PC-3 (cell line): ENCODE results near the gene CNTNAP2. TPM values are rescaled to one million over a fixed set of nuclear protein-coding genes. Genes with fewer than 3 reads are reported as not detected.
A peak's percentile ranks its signal among the peaks of the same experiment; 100 is the strongest.

Experiments
- ATAC-seq: fragments of 200-7000 bp; cut with Tn5 transposase; 2 replicates; pipeline ENCODE4 v1.9.1; 2020; ENCODE audit warnings: mild to moderate bottlenecking, moderate library complexity
- BruUV-seq: library from RNA; stranded (reverse); fragments of 400-500 nt; replicated peaks from 2 replicates; lab custom pipeline; 2021; lab: Mats Ljungman, UMichigan
- CTCF ChIA-PET: fragments of 300-600 bp; sonication (Branson Sonifier 250); formaldehyde crosslinking; loops from one replicate; lab custom pipeline; 2022; ENCODE audit warnings: antibody characterized with exemption; lab: Charles Lee
- POLR2A ChIA-PET: fragments of 300-600 bp; sonication (Branson Sonifier 250); formaldehyde crosslinking; loops from one replicate; lab custom pipeline; 2022; ENCODE audit warnings: antibody characterized with exemption; ENCODE audit not compliant: unreplicated experiment; lab: Charles Lee
- DNase-seq: peaks from one replicate; pipeline ENCODE4 v3.0.0-alpha.2; 2015
- H2AFZ ChIP-seq: fragments of 300-600 bp; sonication (generic); 2 replicates; pipeline ENCODE4 v1.6.0; 2016; ENCODE audit warnings: antibody characterized with exemption, low read length
- H3F3A ChIP-seq: fragments of 300-600 bp; sonication (generic); one replicate; pipeline ENCODE4 v1.6.0; 2017; ENCODE audit warnings: antibody characterized with exemption, low read length, control low read depth, mild to moderate bottlenecking; ENCODE audit not compliant: unreplicated experiment
- H3K27ac ChIP-seq: fragments of 300-600 bp; sonication (generic); 2 replicates; pipeline ENCODE4 v1.5.1; 2016; ENCODE audit warnings: mild to moderate bottlenecking, low read length
- H3K27me3 ChIP-seq: fragments of 300-600 bp; sonication (generic); 2 replicates; pipeline ENCODE4 v1.6.1; 2016; ENCODE audit warnings: low read length, mixed read lengths
- H3K36me3 ChIP-seq: fragments of 300-600 bp; sonication (generic); 2 replicates; pipeline ENCODE4 v1.6.1; 2016; ENCODE audit warnings: low read depth, mixed run types, low read length, mixed read lengths
- H3K4me1 ChIP-seq: fragments of 300-600 bp; sonication (generic); 2 replicates; pipeline ENCODE4 v1.5.1; 2016; ENCODE audit warnings: low read length; ENCODE audit not compliant: insufficient read depth
- H3K4me2 ChIP-seq: fragments of 300-600 bp; sonication (generic); 2 replicates; pipeline ENCODE4 v1.6.0; 2016; ENCODE audit warnings: low read length
- H3K4me3 ChIP-seq: fragments of 300-600 bp; sonication (generic); 2 replicates; pipeline ENCODE4 v1.5.1; 2016; ENCODE audit warnings: mild to moderate bottlenecking, low read length, mixed read lengths
- H3K79me2 ChIP-seq: fragments of 300-600 bp; sonication (generic); 2 replicates; pipeline ENCODE4 v1.6.1; 2017; ENCODE audit warnings: low read length, mixed read lengths
- H3K9ac ChIP-seq: fragments of 300-600 bp; sonication (generic); 2 replicates; pipeline ENCODE4 v1.6.0; 2016; ENCODE audit warnings: mild to moderate bottlenecking, low read length
- H3K9me2 ChIP-seq: fragments of 300-600 bp; sonication (generic); replicated peaks from 2 replicates; pipeline ENCODE4 v1.6.1; 2016; ENCODE audit warnings: mixed run types, low read length, mixed read lengths
- H3K9me3 ChIP-seq: fragments of 300-600 bp; sonication (generic); 2 replicates; pipeline ENCODE4 v1.6.1; 2016; ENCODE audit warnings: low read length, mixed read lengths
- H4K20me1 ChIP-seq: fragments of 300-600 bp; sonication (generic); 2 replicates; pipeline ENCODE4 v1.6.1; 2016; ENCODE audit warnings: low read length, mixed read lengths
- EZH2 ChIP-seq: fragments of 300-600 bp; sonication (generic); IDR thresholded peaks from one replicate; pipeline ENCODE4 v1.6.1; 2017; ENCODE audit warnings: antibody characterized with exemption, mild to moderate bottlenecking, low read length; ENCODE audit not compliant: unreplicated experiment
- EZH2phosphoT487 ChIP-seq: fragments of 300-600 bp; sonication (generic); IDR thresholded peaks from 2 replicates; pipeline ENCODE4 v1.6.1; 2018; ENCODE audit warnings: mild to moderate bottlenecking, antibody characterized with exemption, low read length, borderline replicate concordance
- intact Hi-C: fragments of 100-400 bp; cut with micrococcal nuclease; formaldehyde crosslinking; loops from 2 replicates; pipeline ENCODE4 v1.9.0; 2023
- total RNA-seq: library from RNA; depleted of rRNA; stranded (reverse); fragments of >200 nt; gene quantifications from 2 replicates; pipeline ENCODE4 v1.2.3, GENCODE V29; 2014
- TF ChIP-seq, protein P1 (sequence below): fragments of 300-600 bp; sonication (generic); conservative IDR thresholded peaks from 2 replicates; pipeline ENCODE4 v1.5.1; 2017; ENCODE audit warnings: antibody characterized with exemption, low read depth, mild to moderate bottlenecking, low read length

The CNTNAP2 gene
- total RNA-seq, 1 experiment from 2014 or later, result 1.5 TPM

DNA sequence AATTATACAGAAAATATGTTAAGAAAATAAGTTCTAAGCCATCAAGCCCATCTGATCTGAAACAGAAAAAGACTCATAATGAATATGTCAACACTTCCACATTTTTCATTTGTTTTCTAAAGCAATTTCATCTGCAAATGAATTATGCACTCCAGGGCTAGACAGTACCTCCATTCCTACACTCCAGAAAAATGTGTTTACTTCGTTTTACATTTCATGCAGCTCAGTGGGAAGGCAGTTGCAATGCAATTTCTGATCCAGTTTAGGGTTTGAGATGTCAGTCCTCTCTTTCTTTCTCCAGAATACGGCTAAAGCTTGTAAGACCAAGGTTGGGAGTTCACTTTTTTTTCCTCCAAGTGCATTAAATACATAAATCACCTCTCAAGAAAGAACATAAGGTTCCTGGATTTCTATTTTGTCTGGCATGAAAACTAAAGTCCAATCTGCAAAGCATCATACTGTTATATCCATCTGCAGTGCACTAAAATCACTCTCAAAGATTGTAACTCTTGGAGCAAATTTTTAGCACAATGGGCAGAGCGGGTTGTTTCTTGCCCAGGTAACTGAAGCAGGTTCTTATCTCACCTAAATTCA is 2125.2 kb downstream of the CNTNAP2 start:
- Histone ChIP-seq H3K36me3 (no peaks in the 10 kb centered on the region), H3F3A (no peaks in the 10 kb centered on the region), H3K4me1 (peaks cover 6% of the 10 kb centered on the region; the same call in 1 of the 2 replicates), H3K4me3 (0 out of 2 replicates have a peak overlapping the region, but pooled peaks have one; percentile 64), H3K27me3 (peaks cover 16% of the 10 kb centered on the region; the same call in 1 of the 2 replicates), H4K20me1 (no peaks in the 10 kb centered on the region), H2AFZ (peak overlapping the region; percentile 77), H3K9ac (no peak overlapping the region), H3K9me2 (no peaks in the 10 kb centered on the region), H3K27ac (no peak overlapping the region), H3K4me2 (peak overlapping the region; percentile 86; the same call in 1 of the 2 replicates), H3K9me3 (no peaks in the 10 kb centered on the region), H3K79me2 (no peaks in the 10 kb centered on the region)
- DNase-seq (no peak), ATAC-seq (no peak)
- no TSS peak for BruUV-seq
- TF ChIP-seq EZH2, result no peak
- TF ChIP-seq, protein P1, sequence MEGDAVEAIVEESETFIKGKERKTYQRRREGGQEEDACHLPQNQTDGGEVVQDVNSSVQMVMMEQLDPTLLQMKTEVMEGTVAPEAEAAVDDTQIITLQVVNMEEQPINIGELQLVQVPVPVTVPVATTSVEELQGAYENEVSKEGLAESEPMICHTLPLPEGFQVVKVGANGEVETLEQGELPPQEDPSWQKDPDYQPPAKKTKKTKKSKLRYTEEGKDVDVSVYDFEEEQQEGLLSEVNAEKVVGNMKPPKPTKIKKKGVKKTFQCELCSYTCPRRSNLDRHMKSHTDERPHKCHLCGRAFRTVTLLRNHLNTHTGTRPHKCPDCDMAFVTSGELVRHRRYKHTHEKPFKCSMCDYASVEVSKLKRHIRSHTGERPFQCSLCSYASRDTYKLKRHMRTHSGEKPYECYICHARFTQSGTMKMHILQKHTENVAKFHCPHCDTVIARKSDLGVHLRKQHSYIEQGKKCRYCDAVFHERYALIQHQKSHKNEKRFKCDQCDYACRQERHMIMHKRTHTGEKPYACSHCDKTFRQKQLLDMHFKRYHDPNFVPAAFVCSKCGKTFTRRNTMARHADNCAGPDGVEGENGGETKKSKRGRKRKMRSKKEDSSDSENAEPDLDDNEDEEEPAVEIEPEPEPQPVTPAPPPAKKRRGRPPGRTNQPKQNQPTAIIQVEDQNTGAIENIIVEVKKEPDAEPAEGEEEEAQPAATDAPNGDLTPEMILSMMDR, result no peak
- TF ChIP-seq EZH2phosphoT487, result no peak
- CTCF ChIA-PET, result interaction anchor here (1.2 to 1.3 kb wide), 3 partner anchors 21 to 244 kb away, joined by 4 read pairs; no protein-coding TSS in a partner anchor
- POLR2A ChIA-PET, result no interaction called here
- intact Hi-C loops, result no loop called here

GRCh38 chr7:148242294-148242821 is 2125.8 kb downstream of the CNTNAP2 start:
- Histone ChIP-seq H2AFZ (peak overlapping the region; percentile 77), H3K4me3 (peak overlapping the region; percentile 64), H3K9me2 (no peaks in the 10 kb centered on the region), H3K9ac (no peak overlapping the region), H3K27me3 (peaks cover 13% of the 10 kb centered on the region; the same call in 1 of the 2 replicates), H3F3A (no peaks in the 10 kb centered on the region), H3K4me1 (peaks cover 6% of the 10 kb centered on the region; the same call in 1 of the 2 replicates), H4K20me1 (no peaks in the 10 kb centered on the region), H3K9me3 (no peaks in the 10 kb centered on the region), H3K4me2 (peak overlapping the region; percentile 86), H3K27ac (no peak overlapping the region), H3K79me2 (no peaks in the 10 kb centered on the region), H3K36me3 (no peaks in the 10 kb centered on the region)
- POLR2A ChIA-PET, result no interaction called here
- DNase-seq (peak; percentile 85), ATAC-seq (peak; percentile 93)
- intact Hi-C loops, result no loop called here
- CTCF ChIA-PET, result interaction anchor here (0.5 to 1.3 kb wide), 7 partner anchors 20 to 672 kb away, joined by 3 to 11 read pairs (median 4); no protein-coding TSS in a partner anchor
- no TSS peak for BruUV-seq
- TF ChIP-seq, protein P1, result peak; percentile 85
- no peak for TF ChIP-seq EZH2phosphoT487

DNA sequence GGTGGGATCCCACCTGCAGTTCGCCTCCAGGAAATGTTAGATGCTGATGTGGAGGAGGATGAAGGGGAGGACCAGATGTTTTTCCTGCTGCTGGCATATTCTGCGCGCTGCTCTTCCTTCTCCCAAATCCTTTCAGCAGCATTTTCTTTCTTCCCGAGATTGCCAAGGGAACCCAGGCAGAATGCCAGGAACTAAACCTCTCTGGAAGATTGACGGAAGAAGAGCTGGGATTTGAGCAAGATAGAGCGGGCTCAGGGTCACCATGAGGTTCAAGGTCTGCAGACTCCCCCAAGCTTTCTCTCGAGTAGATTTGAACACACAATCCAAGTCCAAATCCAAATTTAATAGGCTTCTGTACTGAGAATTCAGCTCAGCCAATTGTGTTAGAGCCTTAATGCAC is 2128.8 kb downstream of the CNTNAP2 start:
- BruUV-seq, result no TSS peak
- H3K4me2 ChIP-seq, result no peak overlapping the region
- no peaks in the 10 kb centered on the region for H3F3A ChIP-seq
- no peak overlapping the region for H3K27ac ChIP-seq
- H3K9ac ChIP-seq, result no peak overlapping the region
- H3K9me2 ChIP-seq, result no peaks in the 10 kb centered on the region
- H2AFZ ChIP-seq, result no peak overlapping the region
- peaks cover 6% of the 10 kb centered on the region; the same call in 1 of the 2 replicates for H3K4me1 ChIP-seq
- H3K9me3 ChIP-seq, result no peaks in the 10 kb centered on the region
- H3K79me2 ChIP-seq, result no peaks in the 10 kb centered on the region
- no peaks in the 10 kb centered on the region for H3K36me3 ChIP-seq
- H3K4me3 ChIP-seq, result no peak overlapping the region
- no peak for TF ChIP-seq EZH2phosphoT487
- TF ChIP-seq EZH2, result no peak
- TF ChIP-seq, protein P1, result no peak
- ATAC-seq (no peak), DNase-seq (no peak)
- peaks cover 33% of the 10 kb centered on the region for H3K27me3 ChIP-seq
- ChIA-PET CTCF (no interaction called here), POLR2A (no interaction called here)
- intact Hi-C loops, result no loop called here
- H4K20me1 ChIP-seq, result no peaks in the 10 kb centered on the region
